ES-I3 (cell line): ENCODE data around the gene LAS1L.
A peak's percentile ranks its signal among the peaks of the same experiment; 100 is the strongest.
"Not testable (repeated sequence)": the region's sequence is repeated elsewhere in the genome, so short reads cannot be mapped to it uniquely, and the experiment has no call there.

Source experiments
- H3K36me3 ChIP-seq: 2 replicates; pipeline ENCODE4 v1.6.1; 2013; ENCODE audit warnings: mild to moderate bottlenecking, low read length, control low read depth, moderate library complexity; ENCODE audit not compliant: insufficient read depth
- H3K4me1 ChIP-seq: 2 replicates; pipeline ENCODE4 v1.6.1; 2013; ENCODE audit warnings: mild to moderate bottlenecking, control low read depth, low read length; ENCODE audit not compliant: insufficient read depth
- H3K9ac ChIP-seq: 2 replicates; pipeline ENCODE4 v1.6.1; 2013; ENCODE audit warnings: low read depth, mild to moderate bottlenecking, low read length, moderate library complexity
- H3K9me3 ChIP-seq: 2 replicates; pipeline ENCODE4 v1.6.1; 2013; ENCODE audit warnings: mild to moderate bottlenecking, low read length, moderate library complexity; ENCODE audit not compliant: control insufficient read depth, insufficient read depth

The LAS1L gene

GRCh38 chrX:65534450-65535292 lies at the start of gene LAS1L:
Gene LAS1L (minus strand): TSS chrX:65534787. CDS start chrX:65534715, 72 bp downstream.
- peaks cover 3% of the 10 kb centered on the region for H3K36me3 ChIP-seq

GRCh38 chrX:65582450-65583082 lies 48.0 kb upstream of the LAS1L start:
- H3K9ac ChIP-seq: no peak overlapping the region
- H3K4me1 ChIP-seq: peaks cover 12% of the 10 kb centered on the region; the same call in 1 of the 2 replicates
- no peaks in the 10 kb centered on the region for H3K36me3 ChIP-seq
- H3K9me3 ChIP-seq: no peaks in the 10 kb centered on the region

More at GRCh38 chrX:65534450-65535292, at the start of gene LAS1L:
- H3K9ac ChIP-seq: peak within 1 kb of the TSS; percentile 71
- H3K4me1 ChIP-seq: no peaks in the 10 kb centered on the region
- no peaks in the 10 kb centered on the region for H3K9me3 ChIP-seq

GRCh38 chrX:65581661-65582339 lies 47.2 kb upstream of the LAS1L start:
- Histone ChIP-seq H3K9ac (no peak overlapping the region), H3K36me3 (no peaks in the 10 kb centered on the region), H3K4me1 (peaks cover 12% of the 10 kb centered on the region; the same call in 1 of the 2 replicates), H3K9me3 (no peaks in the 10 kb centered on the region)

- Histone ChIP-seq H3K4me1 (peaks cover 14% of the 10 kb centered on the region; the same call in 1 of the 2 replicates), H3K9ac (no peak overlapping the region), H3K36me3 (no peaks in the 10 kb centered on the region), H3K9me3 (no peaks in the 10 kb centered on the region)
Measured at GRCh38 chrX:65578346-65578745, 43.8 kb upstream of the LAS1L start.

- H3K36me3 ChIP-seq: no peaks in the 10 kb centered on the region
- peaks cover 2% of the 10 kb centered on the region; the same call in 1 of the 2 replicates for H3K4me1 ChIP-seq
- no peak overlapping the region for H3K9ac ChIP-seq
- H3K9me3 ChIP-seq: no peaks in the 10 kb centered on the region
Measured at GRCh38 chrX:65576160-65576559, 41.6 kb upstream of the LAS1L start.

GRCh38 chrX:65575022-65575421 lies 40.4 kb upstream of the LAS1L start:
- Histone ChIP-seq H3K9me3 (no peaks in the 10 kb centered on the region), H3K4me1 (peaks cover 2% of the 10 kb centered on the region; the same call in 1 of the 2 replicates), H3K36me3 (no peaks in the 10 kb centered on the region), H3K9ac (no peak overlapping the region)

GRCh38 chrX:65574356-65574755 lies 39.8 kb upstream of the LAS1L start:
- H3K4me1 ChIP-seq: peaks cover 2% of the 10 kb centered on the region; the same call in 1 of the 2 replicates
- H3K9me3 ChIP-seq: no peaks in the 10 kb centered on the region
- H3K36me3 ChIP-seq: no peaks in the 10 kb centered on the region
- H3K9ac ChIP-seq: no peak overlapping the region

- H3K36me3 ChIP-seq: no peaks in the 10 kb centered on the region
- peaks cover 2% of the 10 kb centered on the region; the same call in 1 of the 2 replicates for H3K4me1 ChIP-seq
- H3K9ac ChIP-seq: no peak overlapping the region
- no peaks in the 10 kb centered on the region for H3K9me3 ChIP-seq
Measured at GRCh38 chrX:65572971-65573370, 38.4 kb upstream of the LAS1L start.

- H3K9ac ChIP-seq, H3K9me3 ChIP-seq, H3K36me3 ChIP-seq, H3K4me1 ChIP-seq: not testable (repeated sequence)
Measured at GRCh38 chrX:65562850-65563249, 28.3 kb upstream of the LAS1L start.

- no peaks in the 10 kb centered on the region for H3K36me3 ChIP-seq
- H3K9me3 ChIP-seq: no peaks in the 10 kb centered on the region
- H3K4me1 ChIP-seq: no peaks in the 10 kb centered on the region
- no peak overlapping the region for H3K9ac ChIP-seq
Measured at GRCh38 chrX:65551489-65552339, 17.1 kb upstream of the LAS1L start.

GRCh38 chrX:65551086-65551485 lies 16.5 kb upstream of the LAS1L start:
- Histone ChIP-seq H3K9me3 (no peaks in the 10 kb centered on the region), H3K36me3 (no peaks in the 10 kb centered on the region; the same call in 1 of the 2 replicates), H3K4me1 (no peaks in the 10 kb centered on the region), H3K9ac (no peak overlapping the region)

GRCh38 chrX:65545456-65545855 lies 10.9 kb upstream of the LAS1L start:
- no peaks in the 10 kb centered on the region for H3K9me3 ChIP-seq

GRCh38 chrX:65537229-65537628 lies 2.6 kb upstream of the LAS1L start:
- no peaks in the 10 kb centered on the region for H3K9me3 ChIP-seq
- H3K36me3 ChIP-seq: peaks cover 3% of the 10 kb centered on the region
- H3K9ac ChIP-seq: no peak overlapping the region
- no peaks in the 10 kb centered on the region for H3K4me1 ChIP-seq

More at GRCh38 chrX:65545456-65545855, 10.9 kb upstream of the LAS1L start:
- Histone ChIP-seq H3K4me1 (no peaks in the 10 kb centered on the region), H3K9ac (no peak overlapping the region), H3K36me3 (no peaks in the 10 kb centered on the region; the same call in 1 of the 2 replicates)

- H3K4me1 ChIP-seq: no peaks in the 10 kb centered on the region
- no peaks in the 10 kb centered on the region for H3K9me3 ChIP-seq
- peaks cover 3% of the 10 kb centered on the region for H3K36me3 ChIP-seq
- H3K9ac ChIP-seq: no peak overlapping the region
Measured at GRCh38 chrX:65536291-65536690, 1.7 kb upstream of the LAS1L start.
